HG03571 (cell line): ENCODE results near the gene ZSCAN21.

Source experiments
- ATAC-seq: cut with Tn5 transposase; IDR thresholded peaks from one replicate; pipeline ENCODE4 v1.9.1; 2021; ENCODE audit not compliant: unreplicated experiment

Gene ZSCAN21

GRCh38 chr7:100072462-100072861 is 22.9 kb downstream of the ZSCAN21 start:
- ATAC-seq, result no peak

- ATAC-seq, result no peak
These were observed 25.3 kb downstream of the ZSCAN21 start for GRCh38 chr7:100074841-100075240.

DNA sequence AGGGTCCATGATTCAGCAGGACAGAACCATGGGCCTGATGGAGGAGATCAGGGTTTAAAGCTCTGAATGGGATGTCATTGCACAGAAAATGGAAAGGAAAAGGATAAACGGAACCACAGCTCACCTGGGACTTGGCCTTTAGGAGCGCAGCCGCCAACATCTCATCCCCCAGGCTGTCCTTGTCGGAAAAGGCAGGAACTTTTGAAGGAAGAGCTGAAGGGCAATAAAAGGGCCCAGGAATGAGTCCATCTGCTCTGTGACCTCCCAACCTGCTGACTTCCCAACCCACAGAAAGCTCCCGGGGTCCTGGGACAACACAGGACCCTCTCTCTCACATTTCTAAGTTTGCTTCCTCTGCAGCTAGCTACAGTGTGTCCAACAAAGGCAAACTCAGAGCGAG is 25.8 kb downstream of the ZSCAN21 start:
- ATAC-seq, result no peak

- no peak for ATAC-seq
These were observed 27.6 kb downstream of the ZSCAN21 start for GRCh38 chr7:100077205-100077604.

DNA sequence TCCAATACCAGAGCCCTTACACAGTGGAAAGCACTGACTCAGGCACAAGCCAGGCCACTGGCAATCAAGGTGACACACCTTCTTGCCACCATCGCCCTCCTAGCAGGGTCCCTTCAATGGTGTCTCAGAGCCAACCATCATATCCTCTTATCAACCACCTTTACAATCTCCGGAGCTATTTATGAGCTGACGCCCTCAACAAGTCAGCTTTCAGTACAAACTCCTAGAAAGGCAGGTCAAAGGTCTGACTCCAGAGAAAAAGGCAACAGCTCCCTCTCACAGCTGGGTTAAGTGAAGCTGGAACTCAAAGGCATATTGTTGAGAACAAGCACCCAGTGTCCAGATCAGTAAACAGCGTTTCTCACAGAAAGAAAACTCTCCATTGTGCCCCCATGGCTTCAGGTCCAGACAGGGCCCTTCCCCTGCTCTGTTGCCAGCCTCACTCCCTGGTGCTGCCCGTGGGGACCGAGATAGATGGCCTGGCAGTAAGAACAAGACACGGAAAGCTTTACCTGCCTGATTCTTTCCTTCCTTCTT is 29.5 kb downstream of the ZSCAN21 start:
- no peak for ATAC-seq

DNA sequence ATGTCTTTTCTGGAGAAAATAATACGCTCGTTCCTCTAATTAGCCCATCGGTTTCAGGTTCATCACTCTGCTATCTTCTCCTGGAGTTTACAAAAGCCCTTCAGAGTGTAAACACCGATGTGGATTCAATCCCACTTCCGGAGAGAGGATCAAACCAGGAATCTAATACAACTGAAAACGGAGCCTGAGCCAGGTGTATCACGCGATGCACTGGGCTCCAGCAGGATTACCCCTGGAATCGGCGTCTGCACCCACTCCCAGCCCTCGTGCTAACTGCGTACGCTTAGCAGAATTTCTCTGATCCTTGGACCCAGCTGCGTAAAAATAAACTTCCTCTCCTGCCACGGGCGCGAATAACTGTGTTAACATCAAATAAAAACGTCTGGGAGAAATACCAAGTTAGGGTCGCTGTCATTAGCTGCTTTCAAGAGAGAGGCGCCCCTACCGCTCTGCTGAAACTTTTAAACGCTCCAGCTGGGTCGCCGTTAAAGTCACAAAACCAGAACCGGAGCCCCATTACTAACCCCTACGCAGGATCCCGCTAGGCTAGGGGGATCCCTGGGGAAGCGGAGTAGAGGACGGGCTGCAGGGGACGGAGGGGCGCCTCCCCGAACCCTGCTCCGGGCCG is 31.4 kb downstream of the ZSCAN21 start:
- no peak for ATAC-seq

GRCh38 chr7:100081535-100082102 is 32.0 kb downstream of the ZSCAN21 start, which contains the start of gene ZNF3:
Gene ZNF3 (minus strand): TSS chr7:100081723. CDS start chr7:100077357, 4,366 bp downstream.
- ATAC-seq, result peak; percentile 72

GRCh38 chr7:100082978-100083377 is 33.4 kb downstream of the ZSCAN21 start:
- ATAC-seq, result no peak

DNA sequence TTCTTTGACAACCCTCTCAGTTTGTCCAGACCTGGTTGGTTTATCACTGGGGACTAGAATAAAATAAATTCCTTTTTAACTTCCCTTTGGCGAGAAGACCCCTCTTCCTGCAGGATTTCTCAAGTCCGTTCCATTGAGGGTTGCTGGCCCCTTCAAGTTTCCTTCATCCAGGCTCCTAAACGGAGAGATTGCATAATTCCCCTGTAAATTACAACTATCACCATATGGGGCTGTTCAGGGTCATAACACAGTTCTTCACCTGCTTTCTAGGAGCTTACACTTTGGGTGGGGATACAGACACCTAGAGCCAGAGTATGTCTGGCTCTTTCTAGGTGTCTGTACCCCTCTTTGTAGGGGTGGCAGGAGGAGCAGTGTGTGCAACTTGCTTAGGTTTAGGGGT is 35.9 kb downstream of the ZSCAN21 start:
- no peak for ATAC-seq

- ATAC-seq, result no peak
These were observed 37.6 kb downstream of the ZSCAN21 start for GRCh38 chr7:100087055-100087750.

GRCh38 chr7:100088095-100088620 is 38.6 kb downstream of the ZSCAN21 start:
- no peak for ATAC-seq

- ATAC-seq, result peak; percentile 43
These were observed 39.3 kb downstream of the ZSCAN21 start, which contains the start of gene COPS6 for GRCh38 chr7:100088621-100089457. Gene COPS6 (plus strand): TSS chr7:100088969. CDS start chr7:100088991, 22 bp downstream.

- no peak for ATAC-seq
These were observed 40.1 kb downstream of the ZSCAN21 start for GRCh38 chr7:100089458-100090196.

DNA sequence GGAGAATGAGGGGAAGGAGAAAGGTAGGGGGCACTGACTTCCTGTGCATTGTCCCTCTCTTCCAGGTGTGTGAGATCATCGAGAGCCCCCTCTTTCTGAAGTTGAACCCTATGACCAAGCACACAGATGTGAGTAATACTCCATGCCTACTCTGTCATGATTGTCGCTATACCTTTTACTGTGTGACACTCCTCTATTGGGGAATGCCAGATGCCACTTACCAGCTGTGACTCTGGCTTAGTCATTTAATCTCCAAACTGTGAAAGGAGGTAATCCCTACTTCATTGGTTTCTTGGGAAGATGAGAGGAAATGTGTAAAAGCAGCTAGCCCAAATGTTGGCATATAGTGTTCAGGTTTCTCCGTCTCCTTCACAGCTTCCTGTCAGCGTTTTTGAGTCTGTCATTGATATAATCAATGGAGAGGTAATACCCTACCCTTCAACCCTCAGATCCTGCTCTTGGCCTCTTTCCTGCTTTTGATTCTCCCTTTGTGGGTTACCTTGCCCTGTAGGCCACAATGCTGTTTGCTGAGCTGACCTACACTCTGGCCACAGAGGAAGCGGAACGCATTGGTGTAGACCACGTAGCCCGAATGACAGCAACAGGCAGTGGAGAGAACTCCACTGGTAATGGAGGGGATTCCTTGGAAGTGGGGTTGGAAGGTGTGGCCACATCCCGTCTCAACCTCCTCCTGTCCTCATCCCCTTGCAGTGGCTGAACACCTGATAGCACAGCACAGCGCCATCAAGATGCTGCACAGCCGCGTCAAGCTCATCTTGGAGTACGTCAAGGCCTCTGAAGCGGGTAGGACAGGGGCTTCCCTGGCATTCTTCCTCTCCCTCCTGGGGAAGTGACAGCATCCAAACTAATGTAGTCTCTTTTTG is 41.2 kb downstream of the ZSCAN21 start:
- ATAC-seq, result no peak

- no peak for ATAC-seq
These were observed 42.0 kb downstream of the ZSCAN21 start for GRCh38 chr7:100091411-100092181.

- no peak for ATAC-seq
These were observed 43.5 kb downstream of the ZSCAN21 start for GRCh38 chr7:100093054-100093453.

GRCh38 chr7:100093498-100093897 is 43.9 kb downstream of the ZSCAN21 start:
- ATAC-seq, result no peak

- no peak for ATAC-seq
These were observed 44.4 kb downstream of the ZSCAN21 start for GRCh38 chr7:100093925-100094486.
